Neutrophil (primary cell): Measurements from ENCODE around the gene CAMTA1.

Source experiments
- H3K27ac ChIP-seq: fragments of 200-600 bp; sonication (generic); 2 replicates; pipeline ENCODE4 v1.5.1; 2016; ENCODE audit warnings: mild to moderate bottlenecking, moderate library complexity
- H3K27me3 ChIP-seq: fragments of 200-600 bp; sonication (generic); 2 replicates; pipeline ENCODE4 v1.6.0; 2016; ENCODE audit warnings: mild to moderate bottlenecking
- H3K36me3 ChIP-seq: fragments of 200-600 bp; sonication (generic); 2 replicates; pipeline ENCODE4 v1.5.1; 2017
- H3K4me1 ChIP-seq, 2 experiments: fragments of 200-600 bp in 1 of 2; sonication (generic) in 1 of 2; 1 replicate in 1 of 2; 2 replicates in 1 of 2; pipeline versions ENCODE4 v1.5.1 to v1.6.1; 2013 to 2016; ENCODE audit warnings: low read depth in 1 of 2, low read length in 1 of 2, mild to moderate bottlenecking in 1 of 2, moderate library complexity in 1 of 2; ENCODE audit not compliant: control insufficient read depth in 1 of 2, insufficient read depth in 1 of 2
- H3K4me3 ChIP-seq, 2 experiments: fragments of 200-600 bp in 1 of 2; sonication (generic) in 1 of 2; 1 replicate in 1 of 2; 2 replicates in 1 of 2; pipeline ENCODE4 v1.5.1; 2013 to 2016; ENCODE audit warnings: low read depth in 1 of 2, low read length in 1 of 2, mild to moderate bottlenecking in 1 of 2, moderate library complexity in 1 of 2
- H3K9me3 ChIP-seq: fragments of 200-600 bp; sonication (generic); 2 replicates; pipeline ENCODE4 v1.5.1; 2016
- TF ChIP-seq, protein P1 (sequence below): fragments of 200-600 bp; sonication (generic); IDR thresholded peaks from 2 replicates; pipeline ENCODE4 v1.5.1; 2016; ENCODE audit warnings: antibody characterized with exemption

CAMTA1 gene

DNA sequence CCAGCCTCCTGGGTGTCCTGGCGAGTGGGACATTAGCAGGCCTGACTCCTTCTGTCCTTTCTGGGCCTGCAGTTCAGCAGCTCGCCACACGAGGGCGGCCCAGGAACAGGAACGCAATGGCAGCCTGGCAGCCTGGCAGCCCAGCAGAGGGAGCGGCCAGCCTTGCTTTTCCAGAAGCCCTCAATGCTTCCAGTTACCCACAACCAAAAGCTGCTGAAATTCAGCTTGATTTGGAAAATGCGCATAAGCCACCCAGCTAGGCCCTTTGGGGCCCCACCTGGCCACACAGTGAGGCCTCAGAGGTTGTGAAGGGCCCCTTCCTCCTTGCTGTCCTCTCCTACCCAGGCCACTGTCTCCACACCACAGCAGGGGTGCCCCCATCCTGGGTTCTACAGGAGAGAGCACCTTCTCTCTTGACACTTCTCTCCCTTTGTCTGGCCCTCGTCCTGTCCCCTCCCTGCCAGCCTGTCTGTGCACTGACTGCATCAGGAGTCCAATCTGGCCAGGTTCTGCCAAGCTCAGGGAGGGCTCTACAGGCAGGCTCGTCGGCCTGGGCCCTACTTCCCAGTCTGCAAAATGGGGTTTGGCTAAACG is 882.5 kb downstream of the CAMTA1 start:
- peaks cover 0 to 5% of the 10 kb centered on the region in 2 experiments for H3K4me1 ChIP-seq
- H3K4me3 ChIP-seq, result no peak overlapping the region
- TF ChIP-seq, protein P1, sequence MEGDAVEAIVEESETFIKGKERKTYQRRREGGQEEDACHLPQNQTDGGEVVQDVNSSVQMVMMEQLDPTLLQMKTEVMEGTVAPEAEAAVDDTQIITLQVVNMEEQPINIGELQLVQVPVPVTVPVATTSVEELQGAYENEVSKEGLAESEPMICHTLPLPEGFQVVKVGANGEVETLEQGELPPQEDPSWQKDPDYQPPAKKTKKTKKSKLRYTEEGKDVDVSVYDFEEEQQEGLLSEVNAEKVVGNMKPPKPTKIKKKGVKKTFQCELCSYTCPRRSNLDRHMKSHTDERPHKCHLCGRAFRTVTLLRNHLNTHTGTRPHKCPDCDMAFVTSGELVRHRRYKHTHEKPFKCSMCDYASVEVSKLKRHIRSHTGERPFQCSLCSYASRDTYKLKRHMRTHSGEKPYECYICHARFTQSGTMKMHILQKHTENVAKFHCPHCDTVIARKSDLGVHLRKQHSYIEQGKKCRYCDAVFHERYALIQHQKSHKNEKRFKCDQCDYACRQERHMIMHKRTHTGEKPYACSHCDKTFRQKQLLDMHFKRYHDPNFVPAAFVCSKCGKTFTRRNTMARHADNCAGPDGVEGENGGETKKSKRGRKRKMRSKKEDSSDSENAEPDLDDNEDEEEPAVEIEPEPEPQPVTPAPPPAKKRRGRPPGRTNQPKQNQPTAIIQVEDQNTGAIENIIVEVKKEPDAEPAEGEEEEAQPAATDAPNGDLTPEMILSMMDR, result peak; percentile 93
- no peak overlapping the region for H3K27ac ChIP-seq
- H3K9me3 ChIP-seq, result no peaks in the 10 kb centered on the region
- no peaks in the 10 kb centered on the region for H3K36me3 ChIP-seq
- H3K27me3 ChIP-seq, result peaks cover 15% of the 10 kb centered on the region

DNA sequence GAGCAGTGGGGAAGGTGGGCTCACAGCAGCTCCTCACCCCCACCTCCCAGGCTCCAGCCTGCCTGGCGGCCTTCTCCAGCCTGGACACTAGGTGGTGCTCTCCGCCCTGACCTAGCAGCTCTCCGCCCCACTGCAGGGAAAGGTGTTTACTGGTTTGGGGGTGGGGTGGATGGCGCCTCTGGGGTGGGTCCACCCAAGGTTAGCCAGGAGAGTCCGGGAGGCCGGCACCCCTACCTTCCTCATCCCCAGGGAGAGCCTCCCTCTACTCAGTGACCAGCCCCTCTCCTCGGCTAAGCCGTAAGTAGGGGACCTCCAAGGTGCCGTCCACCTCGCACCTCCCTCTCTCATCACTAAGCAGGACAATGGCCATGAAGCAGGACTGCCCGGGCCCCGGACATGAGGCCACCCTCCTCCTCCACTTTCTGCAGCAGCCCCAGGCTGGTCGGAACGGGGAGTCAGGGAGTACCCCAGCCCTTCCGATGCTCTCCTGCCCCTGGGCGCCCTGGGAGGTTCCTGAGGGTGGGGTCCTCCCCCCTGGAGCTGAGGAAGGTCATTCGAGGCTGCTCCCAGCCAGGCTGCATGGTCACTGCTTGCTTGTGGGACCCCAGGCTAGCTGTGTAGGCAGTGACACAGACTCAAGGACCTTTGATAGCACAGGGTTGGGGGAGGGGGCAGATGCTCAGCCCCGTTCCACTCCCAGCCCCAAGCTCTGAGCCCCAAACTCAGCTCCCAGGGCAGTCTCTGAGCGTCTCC is 884.5 kb downstream of the CAMTA1 start:
- Histone ChIP-seq H3K27me3 (peaks cover 21% of the 10 kb centered on the region), H3K4me3 (no peak overlapping the region), H3K9me3 (no peaks in the 10 kb centered on the region), H3K27ac (no peak overlapping the region), H3K4me1 (peaks cover 0 to 5% of the 10 kb centered on the region in 2 experiments), H3K36me3 (no peaks in the 10 kb centered on the region)
- TF ChIP-seq, protein P1, result peak; percentile 47

DNA sequence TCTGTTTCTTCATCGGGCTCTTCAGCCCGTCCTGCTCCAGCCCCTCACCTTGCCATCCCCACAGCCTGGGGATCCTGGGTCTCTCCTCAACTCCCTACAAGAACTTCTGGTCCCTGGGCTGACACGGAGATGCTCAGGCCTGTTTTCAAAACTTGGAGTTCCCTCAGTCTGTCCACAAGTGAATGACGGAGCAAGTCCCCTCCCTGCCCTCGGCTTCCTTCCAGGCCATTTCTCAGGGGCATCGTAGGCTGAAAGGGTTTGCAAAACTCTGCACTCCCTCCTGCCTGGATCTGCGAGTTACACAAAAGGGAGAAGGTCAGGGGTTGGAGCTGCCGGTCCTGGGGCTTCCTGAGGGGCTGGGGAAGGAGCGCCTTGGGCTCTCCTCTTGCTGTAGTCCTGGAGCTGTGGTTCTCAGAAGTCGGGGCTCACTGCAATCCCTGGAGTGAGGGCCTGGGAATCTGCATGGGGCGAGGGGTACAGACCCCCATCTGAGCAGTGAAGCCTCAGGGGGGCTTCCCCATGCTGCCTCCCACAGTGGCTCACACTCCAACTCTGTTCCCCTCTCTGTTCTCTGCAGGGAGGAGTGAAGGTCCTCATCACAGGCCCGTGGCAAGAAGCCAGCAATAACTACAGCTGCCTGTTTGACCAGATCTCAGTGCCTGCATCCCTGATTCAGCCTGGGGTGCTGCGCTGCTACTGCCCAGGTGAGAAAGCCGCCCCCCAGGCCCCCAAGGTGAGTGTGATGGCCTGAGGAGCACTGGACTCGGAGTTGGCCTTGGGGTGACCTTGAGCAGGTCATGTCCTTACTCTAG is 885.3 kb downstream of the CAMTA1 start:
- Histone ChIP-seq H3K36me3 (no peaks in the 10 kb centered on the region), H3K4me1 (peaks cover 0 to 5% of the 10 kb centered on the region in 2 experiments), H3K27ac (no peak overlapping the region), H3K27me3 (peaks cover 21% of the 10 kb centered on the region), H3K4me3 (no peak overlapping the region), H3K9me3 (no peaks in the 10 kb centered on the region)
- TF ChIP-seq, protein P1, result no peak

DNA sequence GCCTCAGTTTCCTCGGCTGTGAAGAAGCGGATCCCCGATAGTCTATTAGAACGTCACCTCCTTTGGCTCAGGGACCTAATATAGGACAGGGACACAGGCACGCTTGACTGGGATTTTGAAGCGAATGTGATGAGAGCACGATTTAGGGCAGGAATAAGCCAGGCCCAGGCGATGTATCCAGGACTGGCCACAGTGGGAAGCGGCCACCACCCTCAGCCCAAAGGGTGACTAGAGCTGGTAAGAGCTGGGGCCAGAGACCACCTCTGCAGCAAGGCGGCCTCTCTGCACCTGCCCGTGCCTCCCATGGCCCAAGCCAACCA is 885.9 kb downstream of the CAMTA1 start:
- TF ChIP-seq, protein P1, result no peak
- Histone ChIP-seq H3K4me3 (no peak overlapping the region), H3K27ac (no peak overlapping the region), H3K9me3 (no peaks in the 10 kb centered on the region), H3K27me3 (peaks cover 21% of the 10 kb centered on the region), H3K36me3 (no peaks in the 10 kb centered on the region), H3K4me1 (peaks cover 0 to 5% of the 10 kb centered on the region in 2 experiments)

DNA sequence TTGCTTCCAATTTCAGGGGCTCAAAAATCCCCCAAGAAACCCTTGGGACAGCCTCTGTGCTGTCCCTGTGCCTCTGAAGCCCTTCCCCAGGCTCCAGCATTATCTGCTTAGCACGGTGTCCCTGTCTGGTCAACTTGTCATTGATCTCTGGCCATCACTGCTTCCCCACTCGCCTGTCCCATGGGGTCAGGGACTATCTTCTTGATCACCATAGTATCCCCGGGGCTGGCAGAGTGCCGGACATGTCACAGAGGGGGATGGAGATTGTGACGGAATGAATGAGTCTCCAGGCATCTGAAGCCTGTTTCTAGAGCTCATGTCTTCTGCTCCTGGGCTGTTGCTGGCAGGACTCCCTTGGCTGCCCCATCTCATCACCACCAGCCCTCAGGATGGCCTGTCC is 886.4 kb downstream of the CAMTA1 start:
- H3K4me3 ChIP-seq, result no peak overlapping the region
- peaks cover 0 to 5% of the 10 kb centered on the region in 2 experiments for H3K4me1 ChIP-seq
- no peaks in the 10 kb centered on the region for H3K9me3 ChIP-seq
- TF ChIP-seq, protein P1, result no peak
- H3K27ac ChIP-seq, result no peak overlapping the region
- H3K36me3 ChIP-seq, result no peaks in the 10 kb centered on the region
- H3K27me3 ChIP-seq, result peaks cover 21% of the 10 kb centered on the region
